Measurements from ENCODE around the gene FKBP2. TPM values are rescaled to one million over a fixed set of nuclear protein-coding genes. Genes with fewer than 3 reads are reported as not detected.
A peak's percentile ranks its signal among the peaks of the same experiment; 100 is the strongest.

The FKBP2 gene
- total RNA-seq, 1 experiment from 2014 or later = 27.8 TPM

- in situ Hi-C loops (cut with HindIII; ENCODE audit: low sequenced_read_pairs) = no loop called here
- no peak for DNase-seq (ENCODE audit: low spot score)
Measured at GRCh38 chr11:64231546-64231945, 9.3 kb upstream of the FKBP2 start.

GRCh38 chr11:64232182-64232966 lies 8.5 kb upstream of the FKBP2 start:
- in situ Hi-C loops (cut with HindIII; ENCODE audit: low sequenced_read_pairs) = no loop called here
- no peak for DNase-seq (ENCODE audit: low spot score)

- DNase-seq (ENCODE audit: low spot score) = no peak
- in situ Hi-C loops (cut with HindIII; ENCODE audit: low sequenced_read_pairs) = no loop called here
Measured at GRCh38 chr11:64232967-64233315, 8.0 kb upstream of the FKBP2 start.

- DNase-seq (ENCODE audit: low spot score) = no peak
- in situ Hi-C loops (cut with HindIII; ENCODE audit: low sequenced_read_pairs) = no loop called here
Measured at GRCh38 chr11:64233913-64234586, 6.8 kb upstream of the FKBP2 start, which contains the start of gene VEGFB. VEGFB (plus strand) TSS chr11:64234584; CDS start chr11:64234834, 250 bp downstream.

GRCh38 chr11:64234647-64235379 lies 6.1 kb upstream of the FKBP2 start:
- DNase-seq (ENCODE audit: low spot score) = no peak
- in situ Hi-C loops (cut with HindIII; ENCODE audit: low sequenced_read_pairs) = no loop called here

- DNase-seq (ENCODE audit: low spot score) = no peak
- in situ Hi-C loops (cut with HindIII; ENCODE audit: low sequenced_read_pairs) = no loop called here
Measured at GRCh38 chr11:64235437-64236161, 5.3 kb upstream of the FKBP2 start.

GRCh38 chr11:64237484-64237951 lies 3.4 kb upstream of the FKBP2 start:
- no peak for DNase-seq (ENCODE audit: low spot score)
- in situ Hi-C loops (cut with HindIII; ENCODE audit: low sequenced_read_pairs) = no loop called here

GRCh38 chr11:64238076-64238475 lies 2.8 kb upstream of the FKBP2 start:
- in situ Hi-C loops (cut with HindIII; ENCODE audit: low sequenced_read_pairs) = no loop called here
- DNase-seq (ENCODE audit: low spot score) = no peak

GRCh38 chr11:64238999-64239398 lies 1.9 kb upstream of the FKBP2 start:
- no peak for DNase-seq (ENCODE audit: low spot score)
- in situ Hi-C loops (cut with HindIII; ENCODE audit: low sequenced_read_pairs) = no loop called here

- no peak for DNase-seq (ENCODE audit: low spot score)
- in situ Hi-C loops (cut with HindIII; ENCODE audit: low sequenced_read_pairs) = no loop called here
Measured at GRCh38 chr11:64239662-64240434, 1.0 kb upstream of the FKBP2 start.

GRCh38 chr11:64241241-64241490 lies 271 bp downstream of the FKBP2 start:
- in situ Hi-C loops (cut with HindIII; ENCODE audit: low sequenced_read_pairs) = no loop called here
- peak; percentile 99 for DNase-seq (ENCODE audit: low spot score)

- in situ Hi-C loops (cut with HindIII; ENCODE audit: low sequenced_read_pairs) = no loop called here
- DNase-seq (ENCODE audit: low spot score) = no peak
Measured at GRCh38 chr11:64241491-64242374, 838 bp downstream of the FKBP2 start.

- DNase-seq (ENCODE audit: low spot score) = no peak
- in situ Hi-C loops (cut with HindIII; ENCODE audit: low sequenced_read_pairs) = no loop called here
Measured at GRCh38 chr11:64243236-64243854, 2.5 kb downstream of the FKBP2 start.

GRCh38 chr11:64244107-64244506 lies 3.2 kb downstream of the FKBP2 start:
- DNase-seq (ENCODE audit: low spot score) = no peak
- in situ Hi-C loops (cut with HindIII; ENCODE audit: low sequenced_read_pairs) = no loop called here

- DNase-seq (ENCODE audit: low spot score) = no peak
- in situ Hi-C loops (cut with HindIII; ENCODE audit: low sequenced_read_pairs) = no loop called here
Measured at GRCh38 chr11:64244966-64245365, 4.1 kb downstream of the FKBP2 start.

GRCh38 chr11:64245401-64245796 lies 4.5 kb downstream of the FKBP2 start:
- in situ Hi-C loops (cut with HindIII; ENCODE audit: low sequenced_read_pairs) = no loop called here
- no peak for DNase-seq (ENCODE audit: low spot score)

- DNase-seq (ENCODE audit: low spot score) = no peak
- in situ Hi-C loops (cut with HindIII; ENCODE audit: low sequenced_read_pairs) = no loop called here
Measured at GRCh38 chr11:64245797-64246620, 5.1 kb downstream of the FKBP2 start.

Data from G401 (cell line).